GM19324 (cell line): ENCODE results near the gene ZBTB45.
A peak's percentile ranks its signal among the peaks of the same experiment; 100 is the strongest.
"Not testable (repeated sequence)": the region's sequence is repeated elsewhere in the genome, so short reads cannot be mapped to it uniquely, and the experiment has no call there.

Experiments
- ATAC-seq: cut with Tn5 transposase; IDR thresholded peaks from one replicate; pipeline ENCODE4 v1.9.1; 2021; ENCODE audit warnings: mild to moderate bottlenecking, moderate library complexity; ENCODE audit not compliant: unreplicated experiment, low FRiP score

Gene ZBTB45

GRCh38 chr19:58542641-58543372 is 23.2 kb upstream of the ZBTB45 start:
- not testable (repeated sequence) for ATAC-seq

- not testable (repeated sequence) for ATAC-seq
These were observed 19.6 kb upstream of the ZBTB45 start for GRCh38 chr19:58539169-58539559.

DNA sequence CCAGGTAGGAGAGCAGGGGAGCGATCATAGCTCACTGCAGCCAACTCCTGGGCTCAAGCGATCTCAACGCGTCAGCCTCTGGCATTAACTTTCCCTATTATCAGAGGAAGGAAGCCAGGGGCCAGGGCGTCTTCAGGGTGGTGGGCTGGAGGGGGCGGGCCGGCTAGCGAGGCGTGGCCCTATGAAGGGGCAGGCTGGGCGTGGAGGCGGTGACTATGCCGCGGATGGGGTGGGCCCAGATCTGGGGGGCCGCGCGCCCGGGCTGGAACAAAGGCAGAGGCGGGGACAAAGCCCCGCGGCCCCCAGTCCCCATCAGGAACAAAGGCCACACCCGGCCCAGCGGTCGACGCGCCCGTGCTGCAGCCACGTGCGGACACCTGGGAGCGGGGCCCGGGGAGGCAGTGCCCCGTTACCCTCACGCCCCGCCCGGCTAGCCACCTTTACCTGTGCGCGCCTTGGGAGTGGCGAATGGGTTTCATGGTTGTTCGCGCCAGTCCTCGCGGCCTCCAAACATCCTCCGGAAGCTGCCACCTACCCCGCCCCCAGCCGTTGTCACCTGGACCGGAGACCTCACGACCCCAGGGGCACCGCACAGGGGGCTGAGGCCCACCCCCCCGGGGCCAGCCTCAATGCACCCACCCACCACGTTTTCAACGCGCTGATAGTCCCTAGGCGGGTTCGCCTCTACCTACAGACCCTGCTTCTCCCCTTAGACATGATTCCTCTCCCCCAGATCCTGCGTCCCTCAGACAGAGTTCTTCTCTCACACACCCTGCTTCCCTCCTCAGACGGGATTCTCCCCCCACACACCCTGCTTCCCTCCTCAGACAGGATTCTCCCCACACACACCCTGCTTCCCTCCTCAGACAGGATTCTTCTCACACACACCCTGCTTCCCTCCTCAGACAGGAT is 18.9 kb upstream of the ZBTB45 start:
- ATAC-seq = no peak

DNA sequence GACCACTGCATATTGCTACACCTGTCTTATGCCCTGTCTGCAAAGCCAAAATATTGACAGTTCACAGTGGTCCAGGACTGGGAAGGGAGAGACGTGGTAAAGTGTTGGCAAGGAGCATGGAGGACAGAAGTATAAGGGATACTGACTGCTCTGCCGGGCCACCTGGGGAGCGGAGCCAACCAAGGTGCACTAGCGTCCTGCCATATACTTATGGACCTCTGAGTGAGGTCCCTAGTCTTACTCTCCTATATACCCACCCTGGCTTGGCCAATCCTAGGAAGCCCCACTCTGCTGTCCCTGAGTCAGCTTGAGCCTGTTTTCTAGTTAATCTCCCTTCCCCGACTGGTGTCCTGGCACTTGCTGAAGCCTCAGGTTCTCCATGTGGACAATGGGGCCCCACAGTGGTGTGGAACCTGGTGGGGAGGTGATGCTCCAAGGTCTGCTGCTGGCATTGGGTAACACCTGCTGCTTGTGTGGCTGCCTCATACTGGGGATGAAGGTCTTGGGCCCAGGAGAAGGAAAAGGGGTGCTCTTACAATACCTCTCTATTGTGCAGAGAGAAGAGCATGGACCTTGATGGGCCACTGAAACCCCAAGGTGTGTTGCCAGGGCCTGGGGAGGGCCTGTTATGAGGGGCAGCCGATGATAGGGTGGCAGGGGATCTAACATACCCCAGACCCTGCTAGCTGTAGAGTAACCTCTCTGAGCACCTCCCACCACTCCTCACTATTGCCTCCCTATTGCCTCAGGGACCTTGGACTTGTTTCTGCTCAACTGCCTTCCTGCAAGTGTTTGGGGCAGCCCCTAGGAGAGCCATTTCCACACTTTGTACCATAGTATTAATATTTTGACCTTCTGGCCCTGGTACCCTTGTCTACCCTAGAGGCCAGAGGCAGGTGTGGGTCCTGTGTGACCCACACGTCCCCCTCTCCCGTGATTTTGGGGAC is 17.5 kb upstream of the ZBTB45 start:
- ATAC-seq = no peak

- ATAC-seq = no peak
These were observed 16.2 kb upstream of the ZBTB45 start for GRCh38 chr19:58535857-58536256.

GRCh38 chr19:58531034-58531840 is 11.6 kb upstream of the ZBTB45 start:
- ATAC-seq = no peak

DNA sequence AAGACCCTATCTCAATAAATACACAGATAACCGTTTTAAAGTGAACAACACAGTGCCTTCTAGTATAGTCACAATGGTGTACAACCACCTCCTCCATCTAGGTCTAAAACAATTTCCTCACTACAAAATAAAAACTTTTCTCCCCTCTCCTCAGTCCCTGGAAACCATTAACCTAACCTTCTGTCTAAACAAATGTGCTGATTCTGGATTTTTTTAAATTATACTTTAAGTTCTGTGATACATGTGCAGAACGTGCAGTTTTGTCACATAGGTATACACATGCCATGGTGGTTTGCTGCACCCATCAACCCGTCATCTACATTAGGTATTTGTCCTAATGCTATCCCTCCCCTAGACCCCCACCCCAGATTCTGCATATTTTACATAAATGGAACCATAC is 9.8 kb upstream of the ZBTB45 start:
- no peak for ATAC-seq

- no peak for ATAC-seq
These were observed 3.1 kb upstream of the ZBTB45 start for GRCh38 chr19:58522709-58523108.

DNA sequence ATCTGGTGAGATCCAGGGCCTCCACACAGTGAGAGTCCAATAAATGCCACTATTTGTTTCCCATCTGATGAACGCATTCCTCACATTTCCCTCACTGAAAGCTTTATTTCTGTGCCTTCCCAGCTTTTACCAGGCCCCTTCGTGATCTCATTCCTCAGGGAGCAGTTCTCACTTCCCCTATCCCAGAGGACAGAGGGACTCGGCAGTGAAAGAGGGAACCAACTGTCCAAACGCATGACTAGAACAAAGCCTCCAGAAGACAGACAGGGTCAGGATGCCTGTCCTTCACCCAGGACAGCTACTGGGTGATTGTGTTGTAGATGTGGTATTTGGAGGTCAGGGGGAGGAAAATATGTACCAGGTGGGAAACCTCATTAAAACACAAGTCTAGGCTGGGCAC is 2.0 kb upstream of the ZBTB45 start:
- ATAC-seq = no peak

DNA sequence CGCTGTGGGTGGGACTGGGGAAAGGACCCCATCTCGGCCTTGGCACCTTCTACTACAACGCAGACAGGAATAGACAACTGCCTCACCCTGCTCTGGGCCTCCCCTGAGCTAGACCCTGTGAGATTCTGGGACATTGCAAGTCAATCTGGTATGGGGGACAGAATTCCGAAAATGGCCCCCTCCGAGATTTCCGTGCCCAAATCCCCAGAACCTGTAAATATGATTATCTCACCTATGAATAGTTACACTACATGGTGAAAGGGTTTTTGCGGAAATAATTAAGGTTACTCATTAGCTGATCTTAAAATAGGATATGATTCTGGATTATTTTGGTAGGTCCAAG is 618 bp upstream of the ZBTB45 start:
- ATAC-seq = no peak

- peak; percentile 0 for ATAC-seq
These were observed 589 bp downstream of the ZBTB45 start for GRCh38 chr19:58519087-58519354.

- ATAC-seq = no peak
These were observed 1.1 kb downstream of the ZBTB45 start for GRCh38 chr19:58518256-58519086.

- no peak for ATAC-seq
These were observed 2.4 kb downstream of the ZBTB45 start for GRCh38 chr19:58516964-58517833.

DNA sequence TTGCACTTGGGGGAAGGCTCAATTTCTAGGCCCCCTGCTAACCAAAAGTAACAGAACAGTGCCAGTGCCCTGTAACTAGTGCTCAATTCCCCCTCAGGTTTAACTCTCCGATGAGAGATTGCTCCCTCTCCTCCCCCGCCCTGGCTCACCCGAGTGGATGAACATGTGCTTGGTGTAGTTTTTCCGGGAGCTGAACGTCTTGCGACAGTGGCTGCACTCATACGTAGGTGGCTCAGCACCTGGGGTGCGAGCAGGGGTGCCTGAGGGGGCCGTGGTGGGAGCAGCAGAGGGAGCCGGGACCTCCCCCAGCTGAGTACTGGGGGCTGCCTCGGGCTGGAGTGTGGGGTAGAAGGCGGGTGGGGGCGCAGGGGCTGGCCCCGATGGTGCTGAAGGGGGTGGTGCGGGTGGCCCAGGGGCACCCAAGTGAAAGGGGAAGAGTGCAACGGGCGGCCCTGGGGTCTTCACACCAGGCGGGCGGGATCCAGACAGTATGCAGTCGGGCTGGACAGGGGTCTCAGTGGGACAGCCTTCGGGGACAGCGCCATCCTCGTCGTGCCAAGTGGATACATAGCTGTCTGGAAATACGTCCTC is 3.3 kb downstream of the ZBTB45 start:
- ATAC-seq = no peak

- no peak for ATAC-seq
These were observed 4.4 kb downstream of the ZBTB45 start for GRCh38 chr19:58515259-58515658.

DNA sequence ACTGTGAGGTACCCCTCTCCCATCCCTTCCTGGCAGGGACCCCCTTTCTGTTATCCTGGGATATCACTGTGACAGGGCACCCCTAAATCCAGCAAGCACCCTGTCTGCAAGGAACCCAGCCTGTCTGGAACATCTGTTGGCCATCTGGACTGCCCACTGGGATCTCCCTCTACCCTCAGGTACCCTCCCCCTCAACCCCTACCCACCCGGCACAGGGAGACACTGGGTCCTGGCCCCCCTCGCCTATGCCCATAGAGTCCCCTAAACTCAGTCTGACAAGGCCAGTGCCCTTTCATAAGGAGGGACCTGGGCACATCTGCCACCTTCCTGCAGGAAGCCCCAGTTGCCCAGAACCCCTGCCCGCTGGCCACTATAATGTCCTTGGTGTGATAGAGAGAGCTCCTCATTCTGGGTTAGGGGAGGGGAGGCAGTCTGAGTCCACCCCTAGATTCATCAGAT is 5.0 kb downstream of the ZBTB45 start:
- no peak for ATAC-seq

- ATAC-seq = peak; percentile 70
These were observed 5.7 kb downstream of the ZBTB45 start for GRCh38 chr19:58513694-58514563.
